Neural crest cell (in vitro differentiated cells): ENCODE results near the gene SERPINE1. TPM values are rescaled to one million over a fixed set of nuclear protein-coding genes. Genes with fewer than 3 reads are reported as not detected.

Source experiments
- DNase-seq: peaks from one replicate; pipeline ENCODE4 v3.0.0; 2021; ENCODE audit warnings: low read depth, mixed read lengths, low spot score
- H3K27ac Mint-ChIP-seq: one replicate; pipeline ENCODE4 v1.8.0; 2021; ENCODE audit warnings: mild to moderate bottlenecking, mixed read lengths; ENCODE audit not compliant: unreplicated experiment
- H3K27me3 Mint-ChIP-seq: 2 replicates; pipeline ENCODE4 v1.8.0; 2021; ENCODE audit warnings: low read depth, mild to moderate bottlenecking, mixed read lengths
- H3K36me3 Mint-ChIP-seq: 2 replicates; pipeline ENCODE4 v1.8.0; 2021; ENCODE audit warnings: low read depth, mild to moderate bottlenecking, mixed read lengths
- H3K4me1 Mint-ChIP-seq: 2 replicates; pipeline ENCODE4 v1.8.0; 2021; ENCODE audit warnings: mixed read lengths
- H3K4me3 Mint-ChIP-seq: one replicate; pipeline ENCODE4 v1.8.0; 2021; ENCODE audit warnings: mild to moderate bottlenecking, mixed read lengths
- H3K9me3 Mint-ChIP-seq: 2 replicates; pipeline ENCODE4 v1.8.0; 2021; ENCODE audit warnings: mixed read lengths
- CTCF ChIP-seq: fragments of 200-600 bp; sonication (generic); conservative IDR thresholded peaks from 2 replicates; pipeline ENCODE4 v1.5.0; 2021; ENCODE audit warnings: antibody characterized with exemption, mild to moderate bottlenecking
- total RNA-seq: library from RNA; stranded (reverse); gene quantifications from 2 replicates; pipeline ENCODE4 v1.2.1, GENCODE V29; 2021

The SERPINE1 gene
- total RNA-seq, 1 donor from 2014 or later: 0.07 TPM

GRCh38 chr7:101166909-101167644 is 40.2 kb downstream of the SERPINE1 start:
- H3K27ac Mint-ChIP-seq: no peak overlapping the region
- H3K4me1 Mint-ChIP-seq: peaks cover 63% of the 10 kb centered on the region
- no peak for DNase-seq
- H3K36me3 Mint-ChIP-seq: no peaks in the 10 kb centered on the region
- no peaks in the 10 kb centered on the region for H3K9me3 Mint-ChIP-seq
- H3K27me3 Mint-ChIP-seq: peaks cover 85% of the 10 kb centered on the region
- peak overlapping the region; percentile 78 for H3K4me3 Mint-ChIP-seq
- no peak for TF ChIP-seq CTCF

GRCh38 chr7:101167645-101168411 is 40.9 kb downstream of the SERPINE1 start:
- peaks cover 88% of the 10 kb centered on the region for H3K27me3 Mint-ChIP-seq
- no peak overlapping the region for H3K27ac Mint-ChIP-seq
- H3K4me1 Mint-ChIP-seq: peaks cover 58% of the 10 kb centered on the region
- DNase-seq: no peak
- TF ChIP-seq CTCF: no peak
- no peaks in the 10 kb centered on the region for H3K9me3 Mint-ChIP-seq
- H3K36me3 Mint-ChIP-seq: no peaks in the 10 kb centered on the region
- H3K4me3 Mint-ChIP-seq: peak overlapping the region; percentile 78

DNA sequence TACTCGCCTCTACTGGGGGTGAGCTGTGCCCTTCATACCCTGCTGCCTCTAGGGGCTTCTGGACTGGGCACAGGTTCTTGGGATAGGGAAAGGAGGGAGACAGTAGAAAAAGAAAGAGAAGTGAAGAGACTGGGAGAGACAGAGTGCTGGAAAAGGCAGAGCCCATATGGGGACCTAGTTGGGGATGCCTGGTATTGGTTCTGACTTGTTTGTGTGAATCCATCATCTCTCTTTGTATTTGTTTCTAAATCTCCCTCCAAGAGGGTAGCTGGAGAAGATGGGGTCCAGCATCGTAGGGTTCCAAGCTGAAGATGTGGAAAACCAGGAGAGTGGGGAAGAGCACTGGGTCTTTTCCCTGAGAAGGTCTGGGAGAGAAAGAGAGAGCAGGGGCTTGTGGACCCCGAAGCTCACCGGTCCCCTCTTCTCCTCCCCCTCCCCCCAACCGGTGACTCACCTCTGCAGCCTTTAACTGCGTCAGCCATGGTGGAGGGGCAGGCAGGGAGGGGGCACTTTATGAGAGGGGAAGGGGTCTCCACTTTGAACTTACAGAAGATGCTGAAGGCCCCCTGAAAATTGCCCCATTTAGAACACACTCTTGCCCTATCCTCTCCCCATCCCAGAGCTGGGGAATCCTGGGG is 41.6 kb downstream of the SERPINE1 start:
- peaks cover 92% of the 10 kb centered on the region for H3K27me3 Mint-ChIP-seq
- DNase-seq: no peak
- TF ChIP-seq CTCF: no peak
- no peaks in the 10 kb centered on the region for H3K36me3 Mint-ChIP-seq
- peak overlapping the region; percentile 60 for H3K4me3 Mint-ChIP-seq
- H3K9me3 Mint-ChIP-seq: no peaks in the 10 kb centered on the region
- H3K27ac Mint-ChIP-seq: no peak overlapping the region
- H3K4me1 Mint-ChIP-seq: peaks cover 58% of the 10 kb centered on the region

DNA sequence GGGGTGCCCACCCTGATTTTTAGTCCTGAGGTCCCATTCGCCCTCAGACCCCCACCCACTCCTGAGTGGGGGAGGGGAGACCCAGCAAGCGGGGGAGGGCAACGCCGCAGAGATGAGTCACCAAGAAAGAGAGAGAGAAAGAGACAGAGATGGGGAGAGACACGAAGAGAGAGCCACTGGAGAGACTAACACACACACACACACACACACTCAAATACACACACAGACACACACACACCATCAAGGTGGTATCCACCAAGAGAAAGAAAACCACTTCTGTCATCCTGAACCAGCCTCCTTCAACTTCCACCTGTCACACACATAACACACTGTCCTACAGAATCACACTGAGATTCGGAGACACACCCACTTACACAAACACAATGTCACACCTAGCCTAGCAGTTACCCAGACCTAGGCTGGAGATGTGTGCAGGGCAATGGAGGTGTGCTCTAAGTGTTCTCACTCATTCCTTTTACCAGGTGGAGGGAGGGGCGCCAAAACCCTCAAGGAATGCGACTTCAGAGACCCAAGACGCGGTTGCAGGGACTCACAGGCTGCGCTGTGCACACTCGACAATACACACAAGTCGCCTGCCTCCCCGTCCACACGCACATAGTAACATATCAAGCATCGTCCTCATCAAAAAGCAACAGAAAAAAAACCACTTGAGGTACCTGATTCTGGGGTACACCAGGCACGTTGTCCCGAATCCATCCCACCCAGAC is 42.4 kb downstream of the SERPINE1 start:
- no peak for TF ChIP-seq CTCF
- Mint-ChIP-seq H3K4me1 (peaks cover 58% of the 10 kb centered on the region), H3K9me3 (no peaks in the 10 kb centered on the region), H3K27ac (no peak overlapping the region), H3K27me3 (peaks cover 99% of the 10 kb centered on the region), H3K4me3 (peak overlapping the region; percentile 69), H3K36me3 (no peaks in the 10 kb centered on the region)
- DNase-seq: no peak

DNA sequence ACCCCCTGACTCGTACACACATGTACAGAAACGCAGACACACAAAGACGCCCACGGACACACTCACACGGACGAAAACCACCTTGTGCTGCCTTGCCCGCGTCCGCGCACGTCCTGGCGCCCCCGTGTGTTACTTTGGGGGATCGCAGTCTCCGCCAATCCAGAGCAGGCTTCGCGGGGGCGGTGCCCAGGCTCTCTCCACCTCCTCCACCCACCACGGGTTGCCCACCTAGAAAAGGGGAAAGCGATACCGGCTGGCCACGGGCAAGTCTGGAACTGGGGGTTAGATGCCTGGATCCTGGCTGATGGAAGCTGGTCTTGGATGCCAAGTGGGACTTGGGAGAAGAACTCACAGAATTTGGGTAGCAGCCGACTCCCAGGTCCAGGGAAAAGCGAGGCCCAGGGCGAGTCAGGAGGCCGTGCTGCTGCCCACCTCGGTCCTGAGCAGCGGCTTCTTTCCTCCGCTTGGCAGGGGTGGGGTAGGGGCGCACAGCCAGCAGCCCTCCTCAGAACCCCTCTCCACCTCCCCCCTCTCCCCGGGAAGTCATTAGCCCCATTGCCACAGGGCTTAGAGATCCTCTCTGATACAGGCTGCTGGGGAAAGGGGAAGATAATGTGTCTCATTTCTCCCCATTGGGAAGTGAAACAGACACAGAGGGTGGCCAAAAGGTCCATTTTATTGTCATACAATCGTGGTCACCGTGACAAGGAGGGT is 43.1 kb downstream of the SERPINE1 start:
- H3K27me3 Mint-ChIP-seq: peaks cover 100% of the 10 kb centered on the region

More for the DNA sequence above, 43.1 kb downstream of the SERPINE1 start:
- H3K27ac Mint-ChIP-seq: no peak overlapping the region
- no peaks in the 10 kb centered on the region for H3K9me3 Mint-ChIP-seq
- peak overlapping the region; percentile 69 for H3K4me3 Mint-ChIP-seq
- H3K36me3 Mint-ChIP-seq: no peaks in the 10 kb centered on the region
- TF ChIP-seq CTCF: peak; percentile 85
- peak; percentile 92 for DNase-seq
- H3K4me1 Mint-ChIP-seq: peaks cover 54% of the 10 kb centered on the region
